Measurements from ENCODE around the gene CHN2. TPM values are rescaled to one million over a fixed set of nuclear protein-coding genes. Genes with fewer than 3 reads are reported as not detected.

The CHN2 gene
- total RNA-seq, 1 experiment from 2014 or later, result 0.15 TPM

GRCh38 chr7:29401769-29402168 is 207.2 kb downstream of the CHN2 start:
- DNase-seq (ENCODE audit: low read depth, low spot score) (no peak), ATAC-seq (no peak)
- Histone ChIP-seq H3K27ac (ENCODE audit: low read length) (no peak overlapping the region), H3K9me3 (ENCODE audit: control insufficient read depth, insufficient read depth, low read depth, low read length) (no peaks in the 10 kb centered on the region), H3K4me3 (ENCODE audit: low read depth in 2 of 2, low read length in 2 of 2) (no peak overlapping the region), H3K27me3 (ENCODE audit: control insufficient read depth, insufficient read depth, low read length) (peaks cover 26% of the 10 kb centered on the region), H3K36me3 (ENCODE audit: control insufficient read depth, insufficient read depth, low read length) (no peaks in the 10 kb centered on the region), H3K4me1 (ENCODE audit: control insufficient read depth, insufficient read depth, low read length) (no peaks in the 10 kb centered on the region)
- BruUV-seq (replicated peaks), result no TSS peak
- TF ChIP-seq REST (IDR thresholded peaks at IDR 0.05; ENCODE audit: insufficient read depth in 1 of 2, low read depth in 2 of 2, low read length in 1 of 2) (no peak), CTCF (IDR thresholded peaks at IDR 0.05) (no peak), TCF7L2 (IDR thresholded peaks at IDR 0.05; ENCODE audit: low read depth, low read length) (no peak), POLR2AphosphoS5 (IDR thresholded peaks at IDR 0.05; ENCODE audit: low read depth, low read length) (no peak), SIN3A (IDR thresholded peaks at IDR 0.05; ENCODE audit: borderline replicate concordance, insufficient read depth, low read depth, low read length) (no peak)
- intact Hi-C loops (cut with micrococcal nuclease; ENCODE audit: unreplicated experiment), result no loop called here
- in situ Hi-C loops (cut with HindIII; ENCODE audit: low pct_unique_long_range_greater_than_20kb, low sequenced_read_pairs), result no loop called here
- ChIA-PET POLR2A (no interaction called here), CTCF (no interaction called here)

- no TSS peak for BruUV-seq (replicated peaks)
- Histone ChIP-seq H3K27me3 (ENCODE audit: control insufficient read depth, insufficient read depth, low read length) (peaks cover 28% of the 10 kb centered on the region), H3K27ac (ENCODE audit: low read length) (no peak overlapping the region), H3K4me3 (ENCODE audit: low read depth in 2 of 2, low read length in 2 of 2) (no peak overlapping the region), H3K36me3 (ENCODE audit: control insufficient read depth, insufficient read depth, low read length) (no peaks in the 10 kb centered on the region), H3K9me3 (ENCODE audit: control insufficient read depth, insufficient read depth, low read depth, low read length) (no peaks in the 10 kb centered on the region), H3K4me1 (ENCODE audit: control insufficient read depth, insufficient read depth, low read length) (no peaks in the 10 kb centered on the region)
- DNase-seq (ENCODE audit: low read depth, low spot score) (no peak), ATAC-seq (no peak)
- intact Hi-C loops (cut with micrococcal nuclease; ENCODE audit: unreplicated experiment) (loop anchor here (5.0 kb wide), 1 partner anchor 219 kb away; no protein-coding TSS in a partner anchor), in situ Hi-C loops (cut with HindIII; ENCODE audit: low pct_unique_long_range_greater_than_20kb, low sequenced_read_pairs) (no loop called here)
- CTCF ChIA-PET, result interaction anchor here (0.6 kb wide), 1 partner anchor 285 kb away, joined by 6 read pairs; no protein-coding TSS in a partner anchor
- POLR2A ChIA-PET, result interaction anchor here (0.6 kb wide), 1 partner anchor 42 kb away, joined by 5 read pairs; no protein-coding TSS in a partner anchor
- no peak for TF ChIP-seq SIN3A (IDR thresholded peaks at IDR 0.05; ENCODE audit: borderline replicate concordance, insufficient read depth, low read depth, low read length)
Observed at GRCh38 chr7:29405891-29406290, 211.3 kb downstream of the CHN2 start.

GRCh38 chr7:29406366-29406765 is 211.8 kb downstream of the CHN2 start:
- ChIA-PET CTCF (interaction anchor here (0.6 to 1.4 kb wide), 2 partner anchors 216 to 286 kb away, joined by 5 to 6 read pairs; no protein-coding TSS in a partner anchor), POLR2A (no interaction called here)
- Histone ChIP-seq H3K4me3 (ENCODE audit: low read depth in 2 of 2, low read length in 2 of 2) (no peak overlapping the region), H3K36me3 (ENCODE audit: control insufficient read depth, insufficient read depth, low read length) (no peaks in the 10 kb centered on the region), H3K9me3 (ENCODE audit: control insufficient read depth, insufficient read depth, low read depth, low read length) (no peaks in the 10 kb centered on the region), H3K27ac (ENCODE audit: low read length) (no peak overlapping the region), H3K27me3 (ENCODE audit: control insufficient read depth, insufficient read depth, low read length) (peaks cover 28% of the 10 kb centered on the region), H3K4me1 (ENCODE audit: control insufficient read depth, insufficient read depth, low read length) (no peaks in the 10 kb centered on the region)
- no peak for ATAC-seq
- intact Hi-C loops (cut with micrococcal nuclease; ENCODE audit: unreplicated experiment) (loop anchor here (5.0 kb wide), 1 partner anchor 219 kb away; no protein-coding TSS in a partner anchor), in situ Hi-C loops (cut with HindIII; ENCODE audit: low pct_unique_long_range_greater_than_20kb, low sequenced_read_pairs) (no loop called here)
- DNase-seq (ENCODE audit: low read depth, low spot score), result no peak
- TF ChIP-seq SIN3A (IDR thresholded peaks at IDR 0.05; ENCODE audit: borderline replicate concordance, insufficient read depth, low read depth, low read length), result no peak
- no peak for TF ChIP-seq TCF7L2 (IDR thresholded peaks at IDR 0.05; ENCODE audit: low read depth, low read length)
- TF ChIP-seq POLR2AphosphoS5 (IDR thresholded peaks at IDR 0.05; ENCODE audit: low read depth, low read length), result no peak
- TF ChIP-seq REST (IDR thresholded peaks at IDR 0.05; ENCODE audit: insufficient read depth in 1 of 2, low read depth in 2 of 2, low read length in 1 of 2), result no peak
- TF ChIP-seq CTCF (IDR thresholded peaks at IDR 0.05), result no peak
- no TSS peak for BruUV-seq (replicated peaks)

All from Panc1 (cell line).